Stimulated activated CD8-positive, alpha-beta memory T cell treated with anti-CD3 and anti-CD28 coated beads, Interleukin-12 subunit alpha, Interleukin-12 subunit beta, amount 100 ng/mL, for 4 hours (primary cell): Measurements from ENCODE around the gene PCDHAC2.

Experiments
- DNase-seq: peaks from one replicate; pipeline ENCODE4 v3.0.0-alpha.2; 2020; ENCODE audit warnings: low read depth

The PCDHAC2 gene

GRCh38 chr5:140986117-140986521 is 19.8 kb downstream of the PCDHAC2 start:
- DNase-seq, result no peak

GRCh38 chr5:140988100-140988499 is 21.8 kb downstream of the PCDHAC2 start:
- no peak for DNase-seq

- no peak for DNase-seq
These were observed 22.3 kb downstream of the PCDHAC2 start for GRCh38 chr5:140988608-140989007.

GRCh38 chr5:140989254-140990020 is 23.2 kb downstream of the PCDHAC2 start:
- DNase-seq, result no peak

- DNase-seq, result no peak
These were observed 26.6 kb downstream of the PCDHAC2 start for GRCh38 chr5:140992828-140993227.

GRCh38 chr5:140996060-140996459 is 29.8 kb downstream of the PCDHAC2 start:
- no peak for DNase-seq

GRCh38 chr5:140998921-140999410 is 32.7 kb downstream of the PCDHAC2 start:
- no peak for DNase-seq

GRCh38 chr5:141001446-141001843 is 35.2 kb downstream of the PCDHAC2 start:
- no peak for DNase-seq

- DNase-seq, result no peak
These were observed 35.7 kb downstream of the PCDHAC2 start for GRCh38 chr5:141001844-141002604.

- DNase-seq, result no peak
These were observed 36.3 kb downstream of the PCDHAC2 start for GRCh38 chr5:141002605-141002965.

GRCh38 chr5:141003031-141003430 is 36.8 kb downstream of the PCDHAC2 start:
- no peak for DNase-seq

- DNase-seq, result no peak
These were observed 37.7 kb downstream of the PCDHAC2 start for GRCh38 chr5:141003791-141004611.

GRCh38 chr5:141007791-141008190 is 41.5 kb downstream of the PCDHAC2 start:
- no peak for DNase-seq

GRCh38 chr5:141010047-141010793 is 43.9 kb downstream of the PCDHAC2 start:
- no peak for DNase-seq

GRCh38 chr5:141017943-141018342 is 51.7 kb downstream of the PCDHAC2 start:
- no peak for DNase-seq
